Activated CD8-positive, alpha-beta T cell treated with anti-CD3 and anti-CD28 coated beads for 36 hours (primary cell): ENCODE data around the gene HMCN1. TPM values are rescaled to one million over a fixed set of nuclear protein-coding genes. Genes with fewer than 3 reads are reported as not detected.

Source experiments
- ATAC-seq: fragments of 200-7000 bp; cut with Tn5 transposase; one replicate; pipeline ENCODE4 v1.10.0; 2021; ENCODE audit warnings: mild to moderate bottlenecking, moderate library complexity
- CTCF ChIA-PET: fragments of 350-600 bp; sonication (Branson Sonifier 250); formaldehyde crosslinking; loops from one replicate; lab custom pipeline; 2021; ENCODE audit warnings: antibody characterized with exemption; lab: Charles Lee
- POLR2A ChIA-PET: fragments of 350-600 bp; sonication (Branson Sonifier 250); formaldehyde crosslinking; loops from one replicate; lab custom pipeline; 2021; ENCODE audit warnings: antibody characterized with exemption; lab: Charles Lee
- DNase-seq: peaks from one replicate; pipeline ENCODE4 v3.0.0-alpha.2; 2020
- H3K27ac Mint-ChIP-seq: one replicate; pipeline ENCODE4 v1.8.0; 2021; ENCODE audit warnings: mild to moderate bottlenecking, mixed read lengths
- H3K27me3 Mint-ChIP-seq: one replicate; pipeline ENCODE4 v1.8.0; 2021; ENCODE audit warnings: mixed read lengths
- H3K36me3 Mint-ChIP-seq: one replicate; pipeline ENCODE4 v1.8.0; 2021; ENCODE audit warnings: low read depth, mixed read lengths
- H3K4me1 Mint-ChIP-seq: one replicate; pipeline ENCODE4 v1.8.0; 2021; ENCODE audit warnings: low read depth, mixed read lengths
- H3K4me3 Mint-ChIP-seq: one replicate; pipeline ENCODE4 v1.8.0; 2021; ENCODE audit warnings: mild to moderate bottlenecking, moderate library complexity, mixed read lengths
- H3K9me3 Mint-ChIP-seq: one replicate; pipeline ENCODE4 v1.8.0; 2021; ENCODE audit warnings: mixed read lengths
- intact Hi-C: fragments of 100-400 bp; cut with micrococcal nuclease; formaldehyde crosslinking; loops from one replicate; pipeline ENCODE4 v1.10.0; 2022
- total RNA-seq, 2 experiments: library from RNA; stranded (reverse); gene quantifications; one replicate each; pipeline ENCODE4 v1.2.3, GENCODE V29; 2021
- TF ChIP-seq, protein P1 (sequence below): fragments of 200-600 bp; IDR thresholded peaks from one replicate; pipeline ENCODE4 v1.8.0; 2022; ENCODE audit warnings: antibody characterized with exemption, mild to moderate bottlenecking

Gene HMCN1
- total RNA-seq, 2 experiments from 2014 or later: not detected

DNA sequence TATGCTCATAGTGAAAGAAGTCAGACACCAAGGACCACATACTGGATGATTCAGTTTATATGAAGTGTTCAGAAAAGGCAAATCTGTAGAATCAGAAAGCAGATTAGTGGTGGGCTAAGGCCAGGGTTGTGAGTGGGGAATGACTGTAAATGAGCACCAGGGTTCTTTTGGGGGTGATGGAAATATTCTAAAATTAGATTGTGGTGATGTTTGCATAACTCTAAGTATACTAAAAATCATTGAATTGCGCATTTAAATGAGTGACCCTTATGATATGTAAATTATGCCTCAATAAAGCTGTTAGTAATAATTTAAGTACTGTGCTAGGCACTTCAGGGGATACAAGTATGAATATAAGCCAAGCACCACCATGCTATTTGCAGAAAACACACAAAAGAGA is 384.5 kb downstream of the HMCN1 start:
- H3K4me3 Mint-ChIP-seq: no peak overlapping the region
- no peaks in the 10 kb centered on the region for H3K4me1 Mint-ChIP-seq
- no peaks in the 10 kb centered on the region for H3K9me3 Mint-ChIP-seq
- ChIA-PET POLR2A (no interaction called here), CTCF (no interaction called here)
- intact Hi-C loops: no loop called here
- TF ChIP-seq, protein P1, sequence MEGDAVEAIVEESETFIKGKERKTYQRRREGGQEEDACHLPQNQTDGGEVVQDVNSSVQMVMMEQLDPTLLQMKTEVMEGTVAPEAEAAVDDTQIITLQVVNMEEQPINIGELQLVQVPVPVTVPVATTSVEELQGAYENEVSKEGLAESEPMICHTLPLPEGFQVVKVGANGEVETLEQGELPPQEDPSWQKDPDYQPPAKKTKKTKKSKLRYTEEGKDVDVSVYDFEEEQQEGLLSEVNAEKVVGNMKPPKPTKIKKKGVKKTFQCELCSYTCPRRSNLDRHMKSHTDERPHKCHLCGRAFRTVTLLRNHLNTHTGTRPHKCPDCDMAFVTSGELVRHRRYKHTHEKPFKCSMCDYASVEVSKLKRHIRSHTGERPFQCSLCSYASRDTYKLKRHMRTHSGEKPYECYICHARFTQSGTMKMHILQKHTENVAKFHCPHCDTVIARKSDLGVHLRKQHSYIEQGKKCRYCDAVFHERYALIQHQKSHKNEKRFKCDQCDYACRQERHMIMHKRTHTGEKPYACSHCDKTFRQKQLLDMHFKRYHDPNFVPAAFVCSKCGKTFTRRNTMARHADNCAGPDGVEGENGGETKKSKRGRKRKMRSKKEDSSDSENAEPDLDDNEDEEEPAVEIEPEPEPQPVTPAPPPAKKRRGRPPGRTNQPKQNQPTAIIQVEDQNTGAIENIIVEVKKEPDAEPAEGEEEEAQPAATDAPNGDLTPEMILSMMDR: no peak
- DNase-seq: no peak
- H3K36me3 Mint-ChIP-seq: no peaks in the 10 kb centered on the region
- no peak for ATAC-seq
- H3K27ac Mint-ChIP-seq: no peak overlapping the region
- H3K27me3 Mint-ChIP-seq: peaks cover 5% of the 10 kb centered on the region

DNA sequence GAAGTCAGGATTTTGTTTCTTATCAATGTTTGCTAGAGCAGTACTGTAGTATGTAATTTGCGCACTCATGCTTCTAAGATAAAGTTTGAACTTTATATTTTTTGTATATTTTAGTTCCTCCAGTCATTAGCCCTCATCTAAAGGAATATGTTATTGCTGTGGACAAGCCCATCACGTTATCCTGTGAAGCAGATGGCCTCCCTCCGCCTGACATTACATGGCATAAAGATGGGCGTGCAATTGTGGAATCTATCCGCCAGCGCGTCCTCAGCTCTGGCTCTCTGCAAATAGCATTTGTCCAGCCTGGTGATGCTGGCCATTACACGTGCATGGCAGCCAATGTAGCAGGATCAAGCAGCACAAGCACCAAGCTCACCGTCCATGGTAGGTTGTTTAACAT is 388.6 kb downstream of the HMCN1 start:
- Mint-ChIP-seq H3K27me3 (no peaks in the 10 kb centered on the region), H3K4me1 (no peaks in the 10 kb centered on the region), H3K36me3 (no peaks in the 10 kb centered on the region), H3K27ac (no peak overlapping the region), H3K9me3 (no peaks in the 10 kb centered on the region), H3K4me3 (no peak overlapping the region)
- TF ChIP-seq, protein P1: no peak
- no peak for ATAC-seq
- ChIA-PET CTCF (no interaction called here), POLR2A (no interaction called here)
- DNase-seq: no peak
- intact Hi-C loops: no loop called here

DNA sequence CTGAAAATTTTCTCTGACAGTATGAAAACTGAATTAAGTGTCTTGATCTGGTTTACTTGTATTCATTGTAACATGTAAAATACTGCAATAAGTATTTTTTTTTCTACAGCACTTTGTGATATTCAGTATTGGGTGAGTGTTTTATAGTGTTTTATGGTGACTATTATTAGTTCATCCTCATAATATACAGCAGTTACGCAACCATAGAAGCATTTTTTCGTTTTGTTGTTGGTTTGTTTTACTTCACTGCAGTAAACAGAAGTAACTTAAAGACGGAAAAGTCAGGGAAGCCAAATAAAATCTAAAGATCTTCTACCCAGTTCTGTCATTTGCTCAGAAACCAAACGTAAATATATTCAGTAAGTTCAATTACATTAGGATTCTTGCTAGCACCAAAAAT is 390.8 kb downstream of the HMCN1 start:
- H3K4me3 Mint-ChIP-seq: no peak overlapping the region
- H3K36me3 Mint-ChIP-seq: no peaks in the 10 kb centered on the region
- H3K9me3 Mint-ChIP-seq: no peaks in the 10 kb centered on the region
- no peaks in the 10 kb centered on the region for H3K4me1 Mint-ChIP-seq
- H3K27ac Mint-ChIP-seq: no peak overlapping the region
- H3K27me3 Mint-ChIP-seq: peaks cover 2% of the 10 kb centered on the region
- POLR2A ChIA-PET: no interaction called here
- intact Hi-C loops: no loop called here
- CTCF ChIA-PET: no interaction called here
- ATAC-seq (no peak), DNase-seq (no peak)
- TF ChIP-seq, protein P1: no peak

DNA sequence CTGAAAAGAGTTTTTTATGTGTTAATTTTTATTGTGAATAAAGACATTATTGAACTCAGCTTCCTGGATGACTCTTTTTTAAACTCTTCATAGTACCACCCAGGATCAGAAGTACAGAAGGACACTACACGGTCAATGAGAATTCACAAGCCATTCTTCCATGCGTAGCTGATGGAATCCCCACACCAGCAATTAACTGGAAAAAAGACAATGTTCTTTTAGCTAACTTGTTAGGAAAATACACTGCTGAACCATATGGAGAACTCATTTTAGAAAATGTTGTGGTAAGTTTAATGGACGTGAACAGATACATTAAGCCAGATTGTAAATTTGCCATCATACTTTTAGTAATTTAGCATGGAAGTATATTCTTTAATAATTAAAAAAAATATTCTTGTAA is 391.3 kb downstream of the HMCN1 start:
- TF ChIP-seq, protein P1: no peak
- DNase-seq: no peak
- Mint-ChIP-seq H3K4me1 (no peaks in the 10 kb centered on the region), H3K27me3 (peaks cover 2% of the 10 kb centered on the region), H3K4me3 (no peak overlapping the region), H3K36me3 (no peaks in the 10 kb centered on the region), H3K27ac (no peak overlapping the region), H3K9me3 (no peaks in the 10 kb centered on the region)
- ATAC-seq: no peak
- ChIA-PET POLR2A (no interaction called here), CTCF (no interaction called here)
- intact Hi-C loops: no loop called here

DNA sequence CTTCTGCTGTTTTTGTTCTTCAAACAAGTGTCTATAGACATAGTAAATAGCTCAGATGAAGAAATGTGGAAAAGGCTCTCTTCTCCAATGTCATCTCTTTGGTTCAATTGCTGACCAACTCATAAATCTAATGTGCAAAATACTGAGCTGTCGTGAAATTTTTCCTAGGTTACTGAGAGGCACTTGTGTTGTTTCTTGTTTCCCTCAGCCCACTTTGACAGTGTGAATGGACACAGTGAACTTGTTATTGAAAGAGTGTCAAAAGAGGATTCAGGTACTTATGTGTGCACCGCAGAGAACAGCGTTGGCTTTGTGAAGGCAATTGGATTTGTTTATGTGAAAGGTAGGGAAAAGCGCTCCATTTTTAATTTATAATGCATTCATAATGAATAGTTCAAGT is 395.6 kb downstream of the HMCN1 start:
- ChIA-PET CTCF (no interaction called here), POLR2A (no interaction called here)
- Mint-ChIP-seq H3K4me1 (no peaks in the 10 kb centered on the region), H3K9me3 (no peaks in the 10 kb centered on the region), H3K36me3 (no peaks in the 10 kb centered on the region), H3K27ac (no peak overlapping the region), H3K4me3 (no peak overlapping the region), H3K27me3 (peaks cover 4% of the 10 kb centered on the region)
- DNase-seq: no peak
- TF ChIP-seq, protein P1: no peak
- intact Hi-C loops: no loop called here
- no peak for ATAC-seq
